Mucosa of descending colon (tissue), 3 donors: ENCODE data around the gene KRT78. TPM values are rescaled to one million over a fixed set of nuclear protein-coding genes. Genes with fewer than 3 reads are reported as not detected.

ENCODE experiments used
- ATAC-seq: fragments of 200-7000 bp; cut with Tn5 transposase; one replicate; pipeline ENCODE4 v1.9.1; 2020; ENCODE audit warnings: mild to moderate bottlenecking, moderate library complexity
- DNase-seq, 3 donors: peaks; one replicate each; pipeline ENCODE4 v3.0.0-alpha.2; 2020
- H3K36me3 ChIP-seq: fragments of 200-600 bp; one replicate; pipeline ENCODE4 v1.8.0; 2021; ENCODE audit warnings: low read depth, mild to moderate bottlenecking
- H3K4me1 ChIP-seq: fragments of 200-600 bp; one replicate; pipeline ENCODE4 v1.8.0; 2021; ENCODE audit warnings: low read depth, mild to moderate bottlenecking
- H3K4me3 ChIP-seq: fragments of 200-600 bp; one replicate; pipeline ENCODE4 v1.8.0; 2021; ENCODE audit warnings: mild to moderate bottlenecking
- H3K9me3 ChIP-seq: fragments of 200-600 bp; one replicate; pipeline ENCODE4 v1.8.0; 2021; ENCODE audit warnings: mild to moderate bottlenecking
- intact Hi-C, 2 donors: fragments of 100-400 bp; cut with DNase I in 1 of 2; cut with micrococcal nuclease in 1 of 2; formaldehyde crosslinking; loops; one replicate each; pipeline versions ENCODE4 v1.11.0 to v1.11.1; 2022; cut with DNase I, micrococcal nuclease
- long read RNA-seq, 2 donors: library from polyadenylated mRNA; unstranded; transcript quantifications; one replicate each; pipeline ENCODE4 v2.0.0, GENCODE V29; 2019 to 2021
- total RNA-seq, 3 donors: library from RNA; stranded (reverse); fragmentation: NEBNext Ultra II Directional in 2 of 3; extraction: Animal tissue kit (Norgen Biotek cat#: 25700) in 2 of 3; gene quantifications; one replicate each; pipeline versions ENCODE4 v1.2.1 to v1.2.4, GENCODE V29; 2021 to 2023
- TF ChIP-seq, protein P1 (sequence below): fragments of 200-600 bp; IDR thresholded peaks from one replicate; pipeline ENCODE4 v1.8.0; 2022; ENCODE audit warnings: antibody characterized with exemption, mild to moderate bottlenecking
- donor health status: DM: no; HTN: no; CAD: no; lungs with moderate emphysema.
- donor health status: DM: no; HTN: no; CAD: no.
- donor health status: DM: no; HTN: yes; CAD: no.

KRT78 gene, protein sequence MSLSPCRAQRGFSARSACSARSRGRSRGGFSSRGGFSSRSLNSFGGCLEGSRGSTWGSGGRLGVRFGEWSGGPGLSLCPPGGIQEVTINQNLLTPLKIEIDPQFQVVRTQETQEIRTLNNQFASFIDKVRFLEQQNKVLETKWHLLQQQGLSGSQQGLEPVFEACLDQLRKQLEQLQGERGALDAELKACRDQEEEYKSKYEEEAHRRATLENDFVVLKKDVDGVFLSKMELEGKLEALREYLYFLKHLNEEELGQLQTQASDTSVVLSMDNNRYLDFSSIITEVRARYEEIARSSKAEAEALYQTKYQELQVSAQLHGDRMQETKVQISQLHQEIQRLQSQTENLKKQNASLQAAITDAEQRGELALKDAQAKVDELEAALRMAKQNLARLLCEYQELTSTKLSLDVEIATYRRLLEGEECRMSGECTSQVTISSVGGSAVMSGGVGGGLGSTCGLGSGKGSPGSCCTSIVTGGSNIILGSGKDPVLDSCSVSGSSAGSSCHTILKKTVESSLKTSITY
- total RNA-seq, result not detected
- long read RNA-seq, donor 1, result 0 reads
- long read RNA-seq, donor 2, result 0 reads

DNA sequence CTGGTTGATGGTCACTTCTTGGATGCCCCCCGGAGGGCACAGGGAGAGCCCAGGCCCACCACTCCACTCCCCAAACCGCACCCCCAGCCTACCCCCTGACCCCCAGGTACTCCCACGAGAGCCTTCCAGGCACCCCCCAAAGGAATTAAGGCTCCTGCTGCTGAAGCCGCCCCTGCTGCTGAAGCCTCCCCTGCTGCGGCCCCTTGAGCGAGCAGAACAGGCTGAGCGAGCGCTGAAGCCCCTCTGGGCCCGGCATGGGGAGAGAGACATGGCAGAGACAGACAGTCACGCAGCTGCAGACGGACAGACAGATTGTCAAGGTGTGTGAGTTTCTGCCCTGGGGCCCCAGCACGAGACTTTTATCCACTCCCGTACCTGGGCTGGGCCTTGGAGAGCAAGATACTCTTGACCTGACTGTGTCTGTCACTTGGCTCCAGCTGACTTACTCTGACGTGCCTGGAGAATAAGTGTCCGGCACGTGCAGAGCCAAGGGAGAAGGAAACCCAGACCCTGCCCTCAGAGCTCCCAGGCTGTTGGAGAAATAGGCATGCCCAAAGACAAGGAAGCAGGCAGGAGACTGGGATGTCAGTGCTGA is at the start of gene KRT78:
Gene KRT78 (minus strand): TSS at position 334 of the 595 bp plus-strand sequence. CDS start 64 bp downstream, at position 270.
- Histone ChIP-seq H3K4me1 (no peaks in the 10 kb centered on the region), H3K9me3 (no peaks in the 10 kb centered on the region), H3K36me3 (no peaks in the 10 kb centered on the region), H3K4me3 (no peak within 1 kb of the TSS)
- ATAC-seq, result no peak
- no peak for DNase-seq
- intact Hi-C loops, result no loop called here
- TF ChIP-seq, protein P1, sequence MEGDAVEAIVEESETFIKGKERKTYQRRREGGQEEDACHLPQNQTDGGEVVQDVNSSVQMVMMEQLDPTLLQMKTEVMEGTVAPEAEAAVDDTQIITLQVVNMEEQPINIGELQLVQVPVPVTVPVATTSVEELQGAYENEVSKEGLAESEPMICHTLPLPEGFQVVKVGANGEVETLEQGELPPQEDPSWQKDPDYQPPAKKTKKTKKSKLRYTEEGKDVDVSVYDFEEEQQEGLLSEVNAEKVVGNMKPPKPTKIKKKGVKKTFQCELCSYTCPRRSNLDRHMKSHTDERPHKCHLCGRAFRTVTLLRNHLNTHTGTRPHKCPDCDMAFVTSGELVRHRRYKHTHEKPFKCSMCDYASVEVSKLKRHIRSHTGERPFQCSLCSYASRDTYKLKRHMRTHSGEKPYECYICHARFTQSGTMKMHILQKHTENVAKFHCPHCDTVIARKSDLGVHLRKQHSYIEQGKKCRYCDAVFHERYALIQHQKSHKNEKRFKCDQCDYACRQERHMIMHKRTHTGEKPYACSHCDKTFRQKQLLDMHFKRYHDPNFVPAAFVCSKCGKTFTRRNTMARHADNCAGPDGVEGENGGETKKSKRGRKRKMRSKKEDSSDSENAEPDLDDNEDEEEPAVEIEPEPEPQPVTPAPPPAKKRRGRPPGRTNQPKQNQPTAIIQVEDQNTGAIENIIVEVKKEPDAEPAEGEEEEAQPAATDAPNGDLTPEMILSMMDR, result no peak

DNA sequence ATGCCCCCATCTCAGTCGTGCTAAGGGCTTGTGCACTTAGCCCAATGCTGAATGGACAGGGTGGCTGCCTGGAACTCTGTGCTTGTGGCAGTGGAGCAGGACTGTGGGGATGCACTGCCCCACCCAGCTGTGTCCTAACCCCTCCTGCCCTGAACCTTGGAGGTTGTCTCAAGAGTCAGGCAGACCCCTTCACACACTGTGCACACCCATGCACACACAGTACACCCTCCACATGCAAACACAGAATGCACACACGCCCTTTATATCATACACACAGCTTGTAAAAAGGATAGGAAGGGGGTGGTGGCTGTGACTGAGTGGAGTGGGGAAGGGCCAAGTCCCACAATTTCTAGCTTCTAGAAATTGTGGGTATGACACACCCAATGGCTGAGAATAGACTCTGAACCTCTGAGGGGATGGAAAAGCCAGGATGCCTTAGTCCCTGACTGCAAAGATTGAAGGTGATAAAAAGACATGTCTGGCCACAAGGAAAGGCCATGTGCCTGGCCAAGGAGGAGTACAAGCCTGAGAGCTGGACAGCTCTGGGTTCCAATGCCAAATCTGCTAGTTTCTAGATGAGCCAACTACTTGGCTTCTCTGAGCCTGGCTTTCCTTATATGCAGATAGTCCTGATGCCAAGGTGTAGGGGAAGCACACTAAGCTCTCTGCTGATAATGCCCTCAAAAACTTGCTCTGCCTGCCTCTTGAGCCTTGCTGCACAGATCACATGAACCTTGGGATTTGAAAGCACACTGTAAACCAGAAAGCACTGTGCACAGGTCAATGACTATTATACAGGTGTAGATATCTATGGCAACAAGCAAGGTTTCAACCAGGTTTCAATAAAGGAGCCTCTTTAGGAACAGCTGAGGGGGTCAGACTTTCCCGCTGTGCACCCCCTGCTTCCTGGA is 47.7 kb upstream of the KRT78 start:
- Histone ChIP-seq H3K36me3 (no peaks in the 10 kb centered on the region), H3K4me1 (peaks cover 56% of the 10 kb centered on the region), H3K9me3 (no peaks in the 10 kb centered on the region), H3K4me3 (no peak overlapping the region)
- TF ChIP-seq, protein P1, result no peak
- ATAC-seq (peak; percentile 47), DNase-seq (peak; percentile 39 to 66 (median 60))
- intact Hi-C loops, result no loop called here

DNA sequence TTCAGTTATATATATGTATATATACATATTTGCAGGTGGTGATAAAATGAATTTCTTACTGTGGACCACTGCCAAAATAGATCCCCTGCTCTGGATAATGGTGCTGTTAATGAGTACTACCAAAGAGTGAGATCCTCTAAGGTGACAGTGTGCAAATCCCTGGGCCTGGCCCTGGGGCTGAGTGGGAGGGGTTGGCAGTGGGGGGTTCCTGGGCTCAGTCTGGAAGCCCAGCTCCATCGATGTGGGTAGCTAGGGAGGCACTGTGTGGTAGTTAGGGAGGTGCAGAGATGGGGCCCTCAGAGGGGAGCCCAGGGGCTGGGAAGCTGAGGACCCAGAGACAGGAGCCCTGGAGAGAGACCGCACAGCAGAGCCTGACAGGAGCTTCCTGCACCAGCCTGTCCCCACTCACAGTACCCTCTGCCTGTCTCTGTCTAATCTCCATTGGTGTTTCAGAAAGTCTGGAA is 47.0 kb upstream of the KRT78 start:
- Histone ChIP-seq H3K9me3 (no peaks in the 10 kb centered on the region), H3K36me3 (no peaks in the 10 kb centered on the region), H3K4me3 (no peak overlapping the region), H3K4me1 (peaks cover 50% of the 10 kb centered on the region)
- intact Hi-C loops, result no loop called here
- DNase-seq (peak in 2 of 3 donors; percentile 45 to 61), ATAC-seq (peak; percentile 37)
- TF ChIP-seq, protein P1, result no peak

DNA sequence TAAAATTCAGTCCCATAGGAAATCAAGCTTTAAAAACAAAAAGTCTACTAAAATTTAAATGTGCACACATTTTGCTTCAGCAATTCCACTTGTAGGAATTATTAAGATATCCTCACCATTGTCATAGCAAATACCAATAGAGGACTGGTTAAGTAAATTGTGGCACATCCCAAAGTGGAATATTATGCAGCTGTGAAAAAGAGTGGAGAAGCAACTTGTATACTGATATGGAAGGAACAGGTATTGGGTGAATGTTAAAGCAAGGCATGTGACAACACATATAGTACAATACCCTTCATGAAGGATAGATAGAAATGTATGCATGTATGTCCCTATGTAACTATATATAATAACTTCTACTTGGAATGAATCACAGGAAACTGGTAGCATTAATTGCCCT is 44.2 kb upstream of the KRT78 start:
- Histone ChIP-seq H3K4me1 (peaks cover 29% of the 10 kb centered on the region), H3K9me3 (no peaks in the 10 kb centered on the region), H3K36me3 (no peaks in the 10 kb centered on the region), H3K4me3 (no peak overlapping the region)
- ATAC-seq (no peak), DNase-seq (no peak)
- intact Hi-C loops, result no loop called here
- TF ChIP-seq, protein P1, result no peak

DNA sequence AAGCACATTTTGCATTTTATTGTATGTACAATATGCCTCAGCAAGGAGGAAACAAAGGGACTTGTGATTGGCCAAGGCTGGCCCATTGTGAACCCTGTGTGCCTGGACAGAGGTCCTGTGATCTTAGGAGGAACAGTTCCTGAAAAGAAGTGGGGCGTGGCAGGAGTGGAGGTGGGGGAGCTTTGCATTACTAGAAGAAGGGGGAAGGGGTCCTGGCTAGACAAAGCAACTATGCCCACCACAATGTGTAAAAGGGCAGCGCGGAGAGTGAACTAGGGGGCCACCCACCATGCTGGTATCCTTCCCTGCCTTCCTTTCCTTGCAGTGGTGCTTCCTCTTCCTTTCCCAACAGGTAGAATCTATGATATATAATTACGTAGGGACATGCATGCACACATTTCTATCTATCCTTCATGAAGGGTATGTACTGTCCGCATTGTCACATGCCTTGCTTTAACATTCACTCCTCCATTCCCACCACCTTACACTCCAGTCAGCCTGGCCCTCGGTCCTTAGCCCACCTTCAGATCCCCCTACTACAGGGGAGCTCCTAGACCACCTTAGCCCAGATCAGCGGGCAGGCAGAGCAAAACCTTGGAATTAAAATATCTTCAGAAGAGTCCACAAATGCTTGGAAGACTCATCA is 43.5 kb upstream of the KRT78 start:
- Histone ChIP-seq H3K9me3 (no peaks in the 10 kb centered on the region), H3K4me1 (peaks cover 23% of the 10 kb centered on the region), H3K36me3 (no peaks in the 10 kb centered on the region), H3K4me3 (no peak overlapping the region)
- intact Hi-C loops, result no loop called here
- peak in 2 of 3 donors; percentile 44 to 49 for DNase-seq
- no peak for ATAC-seq
- TF ChIP-seq, protein P1, result no peak
